Epithelial cell of esophagus (primary cell): ENCODE results near the gene C18orf63.

ENCODE experiments used
- DNase-seq: peaks from one replicate; pipeline ENCODE4 v3.0.0; 2010; ENCODE audit warnings: low read depth
- H3K4me3 ChIP-seq: 2 replicates; pipeline ENCODE4 v1.5.1; 2011; ENCODE audit warnings: mild to moderate bottlenecking, low read length, control low read depth
- CTCF ChIP-seq: IDR thresholded peaks from 2 replicates; pipeline ENCODE4 v1.5.1; 2011; ENCODE audit warnings: low read depth, mild to moderate bottlenecking, low read length, control low read depth, inconsistent platforms; ENCODE audit not compliant: insufficient read depth; ENCODE audit errors: missing control alignments

Gene C18orf63

GRCh38 chr18:74390900-74391299, 75.3 kb downstream of the C18orf63 start:
- no peak for DNase-seq
- H3K4me3 ChIP-seq, result no peak overlapping the region
- TF ChIP-seq CTCF, result no peak

- H3K4me3 ChIP-seq, result no peak overlapping the region
- no peak for DNase-seq
- TF ChIP-seq CTCF, result no peak
These were observed 76.7 kb downstream of the C18orf63 start for GRCh38 chr18:74392323-74392722.

- DNase-seq, result no peak
- no peak for TF ChIP-seq CTCF
These were observed 79.4 kb downstream of the C18orf63 start for GRCh38 chr18:74395006-74395405.

GRCh38 chr18:74395648-74396154, 80.1 kb downstream of the C18orf63 start:
- no peak for DNase-seq
- H3K4me3 ChIP-seq, result no peak overlapping the region
- no peak for TF ChIP-seq CTCF

More at GRCh38 chr18:74395006-74395405, 79.4 kb downstream of the C18orf63 start:
- no peak overlapping the region for H3K4me3 ChIP-seq

- no peak for TF ChIP-seq CTCF
- no peak overlapping the region for H3K4me3 ChIP-seq
- no peak for DNase-seq
These were observed 80.8 kb downstream of the C18orf63 start for GRCh38 chr18:74396171-74397169.

- no peak for DNase-seq
These were observed 81.9 kb downstream of the C18orf63 start for GRCh38 chr18:74397572-74397971.

More at GRCh38 chr18:74397572-74397971, 81.9 kb downstream of the C18orf63 start:
- H3K4me3 ChIP-seq, result no peak overlapping the region
- TF ChIP-seq CTCF, result peak; percentile 15
